HPDE6-E6E7 (cell line): Measurements from ENCODE around the gene ST6GALNAC3.

ENCODE experiments used
- DNase-seq: peaks from one replicate; pipeline ENCODE4 v3.0.0; 2011; ENCODE audit warnings: missing footprints; ENCODE audit errors: extremely low spot score

ST6GALNAC3 gene

DNA sequence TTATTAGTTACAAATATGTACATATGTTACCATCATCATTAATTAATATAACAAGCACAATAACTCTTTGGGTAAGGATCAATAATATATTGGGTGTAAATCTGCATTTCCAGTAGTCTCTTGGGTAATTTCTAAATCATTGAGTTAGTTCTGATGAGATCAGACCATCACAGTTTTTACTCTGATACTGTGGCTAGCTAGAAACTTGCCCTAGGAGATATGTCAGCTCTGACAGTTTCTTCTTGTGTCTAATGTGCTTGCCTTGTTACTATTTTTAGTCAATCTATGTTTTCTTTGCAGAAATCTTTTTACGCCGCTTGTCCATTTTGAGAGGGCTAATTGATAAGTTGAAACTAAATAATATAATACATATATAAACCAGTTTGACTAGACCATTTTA, 507.2 kb downstream of the ST6GALNAC3 start:
- DNase-seq: no peak

DNA sequence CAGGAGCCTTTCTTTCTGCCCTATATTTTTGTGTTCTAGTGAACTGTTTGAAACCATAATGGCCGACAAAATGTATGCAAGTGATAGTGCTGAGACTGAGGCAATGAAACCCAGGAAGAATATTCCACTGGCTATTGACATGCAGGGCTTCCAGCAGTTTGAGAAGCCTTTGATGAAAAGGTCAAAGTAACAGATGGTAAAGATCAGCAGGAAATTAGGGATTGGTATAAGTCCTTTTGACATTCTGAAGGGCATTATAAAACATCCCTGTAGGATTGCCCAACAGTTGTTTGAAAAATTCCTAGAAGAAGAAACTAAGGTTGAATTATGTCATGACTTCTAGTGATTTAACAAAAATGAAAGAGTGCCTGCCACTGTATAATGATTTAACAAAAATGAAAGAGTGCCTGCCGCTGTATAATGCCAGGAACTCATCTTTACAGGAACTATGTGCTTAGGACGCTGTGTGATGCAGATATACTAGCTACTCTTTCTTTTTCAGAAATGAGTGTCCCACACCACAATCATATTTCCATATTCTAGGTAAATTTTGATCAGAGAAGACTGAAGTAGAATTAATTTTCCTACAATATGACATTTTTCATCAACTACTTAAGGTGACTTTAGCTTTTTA, 508.8 kb downstream of the ST6GALNAC3 start:
- no peak for DNase-seq

DNA sequence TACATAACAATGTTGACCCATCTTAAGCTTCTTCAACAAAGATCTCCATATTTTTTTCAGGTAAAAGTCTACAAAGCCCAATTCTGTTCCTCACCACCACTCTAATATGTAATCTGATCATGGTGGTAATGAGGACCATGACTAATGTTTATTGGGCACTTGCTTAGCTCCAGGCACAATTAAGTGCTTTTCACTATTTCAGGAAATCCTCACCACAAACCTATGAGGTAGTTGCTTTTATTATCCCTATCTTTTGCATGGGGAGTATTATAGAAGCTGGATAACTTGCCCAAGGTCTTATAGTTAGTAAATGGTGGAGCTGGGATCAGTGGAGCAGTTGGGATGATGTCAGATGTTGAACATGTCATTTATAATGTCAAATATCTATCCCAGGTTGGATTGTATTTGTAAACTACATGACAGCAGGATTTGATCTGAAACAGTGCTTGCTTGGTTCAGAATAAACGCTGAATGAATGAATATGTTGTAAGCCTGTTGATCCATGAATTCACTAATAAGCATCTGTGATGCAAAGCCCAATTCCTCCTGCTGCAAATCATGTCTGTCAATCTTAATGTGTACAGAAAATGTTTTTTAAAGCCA, 509.4 kb downstream of the ST6GALNAC3 start:
- no peak for DNase-seq

DNA sequence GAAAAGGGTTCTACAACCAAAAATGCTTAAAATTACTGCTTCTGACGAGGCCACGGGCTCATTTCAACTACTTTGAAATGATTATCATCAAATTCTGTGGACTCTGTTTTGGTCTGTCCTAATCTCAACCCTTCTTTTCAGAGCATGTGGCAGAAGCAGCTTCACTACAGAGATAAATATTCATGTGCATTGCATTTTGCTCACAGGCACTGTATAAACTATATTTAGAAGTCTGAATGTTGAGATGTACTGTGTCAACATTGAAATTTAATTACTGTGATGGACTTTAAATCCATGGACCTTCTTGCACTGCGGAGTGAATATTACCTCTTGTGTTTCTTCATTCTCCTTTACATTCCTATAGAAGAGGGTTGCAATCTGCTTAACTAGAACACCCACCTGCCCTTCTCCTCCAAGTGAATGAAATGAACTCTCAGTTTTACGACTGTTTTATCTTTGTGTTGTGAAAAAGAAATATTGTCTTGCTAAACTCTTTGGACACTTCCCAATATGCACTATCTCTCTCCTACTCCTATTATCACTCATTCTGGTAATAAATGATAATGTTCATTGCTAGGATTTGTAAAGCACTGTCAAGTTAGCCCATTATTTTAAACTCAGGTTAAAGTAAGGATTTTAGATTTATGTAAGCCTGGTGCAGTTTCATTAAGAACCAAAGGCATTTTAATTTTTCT, 511.6 kb downstream of the ST6GALNAC3 start:
- no peak for DNase-seq

DNA sequence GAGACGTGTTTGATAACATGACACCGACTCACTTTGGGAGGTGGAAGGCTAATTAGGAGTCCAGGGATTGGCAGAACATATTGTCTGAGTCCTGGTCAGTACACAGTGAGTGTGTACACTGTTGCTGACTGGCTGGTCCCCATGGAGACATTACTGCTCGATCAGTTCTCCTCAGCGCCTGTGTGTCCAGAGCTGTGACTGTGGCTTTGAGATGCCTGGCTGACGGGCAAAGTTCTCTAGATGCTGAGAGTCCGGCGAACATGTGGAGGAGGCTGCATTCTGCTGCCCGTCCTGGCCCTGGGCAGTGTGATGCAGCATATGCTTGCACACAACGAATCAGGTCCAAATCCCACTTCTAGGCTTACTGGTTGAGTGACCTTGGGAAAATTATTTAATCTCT, 512.7 kb downstream of the ST6GALNAC3 start:
- no peak for DNase-seq

DNA sequence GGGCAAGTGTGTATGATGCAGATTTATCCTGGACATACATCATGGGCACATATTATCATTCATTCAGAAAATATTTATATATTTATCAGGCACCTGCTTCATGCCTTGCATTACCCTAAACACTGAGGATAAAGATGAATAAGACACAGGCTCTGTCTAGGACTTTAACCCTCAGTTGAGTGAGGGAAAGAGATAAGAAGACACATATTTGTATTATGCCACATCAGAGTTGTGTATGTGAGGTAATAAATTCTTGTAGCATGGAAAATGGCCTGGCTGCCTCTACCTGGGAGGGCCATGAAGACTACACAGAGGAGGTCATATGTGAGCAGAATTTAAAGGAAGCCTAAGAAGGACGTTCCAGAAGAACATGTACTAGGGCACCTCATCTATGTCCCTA, 516.9 kb downstream of the ST6GALNAC3 start:
- no peak for DNase-seq

DNA sequence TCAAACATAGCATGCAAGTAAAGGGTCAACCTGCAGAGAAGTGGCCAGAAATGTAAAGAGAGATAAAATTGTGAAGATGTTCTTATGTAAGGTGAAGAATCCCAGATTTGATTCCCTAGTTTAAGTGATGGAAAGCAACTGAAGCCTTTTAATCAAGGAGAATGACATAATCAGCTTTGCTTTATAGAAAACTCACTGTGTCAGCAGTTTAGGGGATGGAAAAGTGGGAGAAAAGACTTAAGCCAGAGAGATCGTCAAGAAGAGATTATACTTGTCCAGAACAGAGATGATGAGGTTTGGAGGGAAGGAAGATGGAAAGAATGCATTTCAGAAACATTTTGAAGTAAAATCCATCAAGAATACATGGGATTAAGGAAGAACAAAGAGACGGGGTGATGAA, 517.4 kb downstream of the ST6GALNAC3 start:
- DNase-seq: no peak

DNA sequence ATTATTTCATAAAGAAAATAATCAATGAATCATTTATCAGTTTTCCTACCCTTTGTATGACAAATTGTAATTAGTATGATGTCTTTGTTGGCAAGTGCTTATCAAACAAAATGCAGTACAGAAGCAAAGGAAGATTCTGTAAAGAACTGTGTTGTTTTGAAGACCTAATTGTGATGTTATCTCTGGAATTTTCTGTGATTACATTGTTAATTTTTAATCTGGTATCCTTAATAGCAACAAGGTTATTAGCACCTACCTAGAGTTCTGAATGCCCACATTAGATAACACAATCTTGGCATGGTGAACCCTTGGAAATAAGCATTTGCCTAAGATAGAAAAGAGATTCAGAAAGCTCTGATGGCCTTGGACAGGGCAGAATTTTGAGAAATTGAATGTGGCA, 518.6 kb downstream of the ST6GALNAC3 start:
- DNase-seq: no peak

DNA sequence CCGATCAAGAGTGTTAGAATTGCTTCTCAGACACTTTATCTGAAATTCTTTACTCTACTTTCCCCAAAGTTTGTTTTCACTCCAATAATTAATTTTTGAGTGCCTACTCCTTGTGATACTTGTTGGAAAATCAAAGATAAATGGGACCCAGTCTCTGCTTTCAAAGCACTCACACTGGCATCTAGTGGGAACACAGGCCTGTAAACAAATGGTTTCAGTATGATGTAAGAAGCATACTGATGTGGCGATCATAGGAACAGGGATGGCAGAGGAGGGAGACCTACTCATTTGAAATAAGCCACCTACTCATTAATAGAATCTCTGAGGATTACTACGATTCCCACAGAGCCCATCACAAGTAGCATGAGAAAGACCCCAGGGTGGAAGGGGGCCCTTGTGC, 519.1 kb downstream of the ST6GALNAC3 start:
- DNase-seq: no peak

DNA sequence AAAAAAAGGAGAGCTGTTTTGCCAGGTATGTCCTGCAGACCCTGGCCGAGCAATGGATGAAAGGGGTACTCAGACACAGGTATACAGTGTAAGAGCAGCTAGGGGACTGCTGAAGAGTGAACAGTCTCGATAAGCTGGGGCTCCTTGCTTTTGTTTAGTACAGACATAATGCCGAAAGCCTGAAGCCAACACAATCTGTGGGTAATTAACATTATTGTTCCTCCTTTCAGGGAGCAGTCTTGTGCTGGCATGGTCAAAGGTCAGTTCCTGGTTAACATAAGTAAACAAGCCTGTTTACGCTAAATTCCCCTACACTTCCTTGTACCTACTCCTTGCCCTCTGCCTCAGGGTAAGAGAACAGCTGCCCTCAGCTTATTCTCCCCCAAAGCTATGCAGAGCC, 520.5 kb downstream of the ST6GALNAC3 start:
- no peak for DNase-seq

DNA sequence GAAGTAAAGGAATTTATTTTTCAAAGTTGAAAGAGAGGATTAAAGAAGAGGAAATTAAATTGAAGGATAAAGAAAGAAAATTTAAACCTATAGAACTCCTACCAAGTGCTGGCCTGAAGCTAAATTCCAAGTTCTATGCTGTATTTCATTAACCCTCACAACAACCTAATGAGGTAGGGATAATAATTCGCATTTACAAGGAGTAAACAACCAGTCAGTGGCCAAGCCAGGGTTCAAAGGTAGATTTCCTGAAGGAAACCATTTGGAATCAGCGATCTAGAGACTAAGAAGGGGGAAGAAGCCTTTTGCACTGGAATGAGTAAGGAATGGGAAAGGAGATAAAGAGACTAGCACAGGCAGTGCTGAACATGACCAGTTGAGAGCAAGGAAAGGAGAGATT, 526.9 kb downstream of the ST6GALNAC3 start:
- no peak for DNase-seq

DNA sequence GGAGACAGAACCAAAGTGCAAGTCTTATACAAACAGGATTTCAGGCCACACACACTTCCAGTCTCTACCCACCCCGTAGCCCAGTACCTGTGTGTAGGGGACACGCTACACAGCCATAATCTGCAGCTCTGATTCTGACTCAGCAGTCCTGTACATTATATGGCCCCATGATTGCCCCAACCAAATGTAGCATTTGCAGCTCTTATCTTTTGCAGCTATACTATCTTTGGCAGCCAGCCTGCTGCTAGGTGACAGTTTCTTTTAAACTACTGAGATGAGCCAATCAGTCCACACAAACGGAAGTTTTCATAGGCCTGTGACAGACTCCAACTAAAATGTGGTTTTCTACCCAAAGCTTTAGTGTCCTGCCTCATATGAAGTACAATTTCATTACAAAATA, 533.2 kb downstream of the ST6GALNAC3 start:
- no peak for DNase-seq

DNA sequence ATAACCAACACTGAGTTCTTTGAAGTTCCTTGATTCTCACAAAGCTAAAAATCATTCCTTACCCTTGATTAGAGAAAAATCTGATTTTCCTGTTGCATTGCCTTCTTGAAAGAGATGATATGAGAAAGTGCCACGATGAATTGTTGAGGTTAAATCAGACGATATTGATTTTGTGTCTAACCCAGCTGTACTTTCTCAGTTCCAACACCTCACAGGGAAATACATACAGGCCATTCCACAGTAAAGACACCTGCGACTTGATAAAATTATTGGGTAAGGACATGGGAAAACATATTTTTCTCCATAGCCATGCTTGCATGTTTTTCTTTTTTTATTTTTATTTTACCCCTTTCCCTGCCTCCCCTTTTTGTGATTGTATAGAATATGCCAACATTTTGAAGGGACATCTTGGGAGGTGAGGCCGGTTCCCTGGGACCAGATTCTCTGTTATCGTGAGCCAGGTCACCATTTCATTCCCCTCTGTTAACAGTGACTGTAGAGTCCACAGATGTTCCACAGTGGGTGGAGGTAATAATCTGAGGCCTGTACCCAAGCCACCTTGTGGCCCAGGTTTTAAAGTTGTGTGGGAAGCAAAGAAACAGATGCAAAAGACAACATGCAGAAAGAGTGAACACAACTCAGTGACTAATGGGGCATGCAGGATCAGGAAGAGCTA, 537.4 kb downstream of the ST6GALNAC3 start:
- DNase-seq: no peak

DNA sequence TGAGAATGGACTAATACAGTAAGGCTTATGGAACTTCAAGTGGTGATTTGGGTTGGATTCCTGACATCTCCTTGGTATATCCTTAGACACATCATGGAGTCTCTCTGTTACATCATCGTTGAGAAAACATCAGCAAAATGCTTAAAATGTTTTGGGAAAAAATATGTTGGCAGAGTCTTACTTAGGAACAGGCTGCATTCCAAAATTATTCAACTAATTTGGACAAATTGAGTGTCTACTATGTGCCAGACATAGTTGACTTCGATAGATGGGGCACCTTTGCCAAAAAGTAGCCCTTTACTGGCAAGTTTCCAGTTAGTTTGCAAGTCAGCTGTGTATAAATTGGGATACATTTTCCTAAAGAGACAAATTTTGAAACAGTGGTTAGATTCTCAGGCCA, 539.3 kb downstream of the ST6GALNAC3 start:
- no peak for DNase-seq

DNA sequence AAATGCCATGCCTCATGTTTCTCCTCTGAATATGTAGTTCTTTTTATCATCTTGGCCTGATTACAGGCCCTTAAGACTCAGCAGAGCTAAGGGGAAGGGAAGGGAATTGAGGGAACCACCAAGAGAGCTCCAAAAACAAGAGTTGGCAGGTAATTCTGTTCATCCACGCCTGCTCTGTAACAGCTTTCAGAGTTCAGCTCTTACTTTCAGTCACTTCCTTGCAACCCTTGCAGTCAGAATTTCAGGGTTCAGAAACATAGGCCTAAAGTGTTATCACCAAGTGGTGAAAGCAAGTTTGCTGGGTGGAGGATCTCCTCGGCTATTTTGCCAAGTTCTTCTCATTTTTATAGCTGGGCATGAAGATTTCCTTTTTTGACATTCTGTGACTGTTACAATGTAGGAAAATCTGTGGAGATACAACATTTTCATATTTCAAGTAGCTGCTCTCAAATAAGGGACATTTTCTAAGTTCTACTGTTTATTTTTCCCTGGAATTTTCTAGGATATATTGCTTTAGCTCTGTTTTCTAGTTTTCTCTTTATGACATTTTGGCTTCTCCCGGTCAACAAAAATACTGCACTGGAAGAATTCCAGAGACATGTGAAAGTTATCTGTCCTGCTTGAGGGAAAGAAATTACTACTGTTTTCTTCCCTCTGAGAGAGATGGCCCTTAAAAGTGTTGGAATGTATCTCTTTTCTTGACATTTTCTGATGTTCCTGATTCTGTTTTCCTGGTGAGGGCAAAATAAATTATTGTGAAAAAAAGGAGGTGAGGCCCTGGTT, 540.9 kb downstream of the ST6GALNAC3 start:
- no peak for DNase-seq

DNA sequence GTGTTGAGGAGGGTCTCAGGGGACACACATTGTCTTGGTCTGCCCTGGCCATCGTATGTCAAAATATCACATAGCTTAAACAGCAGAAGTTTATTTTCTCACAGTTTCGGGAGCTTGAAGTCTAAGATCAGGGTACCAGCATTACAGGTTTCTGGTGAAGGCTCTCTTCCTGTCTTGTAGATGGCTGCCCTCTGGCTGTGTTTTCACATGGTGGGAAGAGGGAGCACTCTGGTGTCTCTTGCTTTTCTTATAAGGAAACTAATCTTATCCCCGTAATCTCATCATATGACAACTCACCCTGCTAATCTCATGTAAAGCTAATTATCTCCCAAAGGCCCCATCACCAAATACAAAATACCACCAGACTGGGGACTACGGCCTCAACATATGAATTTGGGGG, 545.8 kb downstream of the ST6GALNAC3 start:
- DNase-seq: no peak

DNA sequence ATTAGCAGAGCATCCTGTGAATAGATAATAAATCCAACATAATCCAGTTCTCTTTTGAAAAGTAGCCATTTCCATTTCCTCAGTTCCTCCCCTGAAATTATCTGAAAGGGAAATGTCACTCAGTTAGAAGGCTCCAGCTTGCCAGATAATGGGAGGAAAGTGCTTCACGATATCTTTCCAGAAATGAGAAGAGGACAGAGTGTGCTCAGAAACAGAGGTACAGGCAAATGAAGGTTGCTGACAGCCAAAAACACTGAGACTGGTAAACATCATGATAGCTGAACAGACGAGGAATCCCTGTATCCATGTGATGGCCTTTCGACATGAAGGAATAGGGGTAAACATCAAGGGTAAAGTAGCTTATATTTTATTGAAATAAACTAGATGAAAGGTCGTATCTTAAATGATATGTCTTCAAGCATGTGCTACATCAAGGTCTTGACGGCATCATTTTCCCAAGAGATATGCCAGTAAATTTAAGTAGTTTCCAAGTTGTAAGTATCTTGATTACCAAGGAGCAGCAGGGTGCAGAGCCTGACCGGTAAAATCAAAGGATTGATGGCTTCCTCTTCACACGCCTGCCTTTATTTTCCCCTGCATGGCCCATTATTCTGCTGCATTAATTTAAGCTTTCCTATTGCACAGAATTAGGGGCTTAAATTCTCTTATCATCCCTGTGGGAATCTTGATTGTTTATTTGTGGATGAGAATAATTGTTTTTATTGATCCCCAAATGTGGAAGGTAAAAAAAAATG, 548.4 kb downstream of the ST6GALNAC3 start:
- no peak for DNase-seq

DNA sequence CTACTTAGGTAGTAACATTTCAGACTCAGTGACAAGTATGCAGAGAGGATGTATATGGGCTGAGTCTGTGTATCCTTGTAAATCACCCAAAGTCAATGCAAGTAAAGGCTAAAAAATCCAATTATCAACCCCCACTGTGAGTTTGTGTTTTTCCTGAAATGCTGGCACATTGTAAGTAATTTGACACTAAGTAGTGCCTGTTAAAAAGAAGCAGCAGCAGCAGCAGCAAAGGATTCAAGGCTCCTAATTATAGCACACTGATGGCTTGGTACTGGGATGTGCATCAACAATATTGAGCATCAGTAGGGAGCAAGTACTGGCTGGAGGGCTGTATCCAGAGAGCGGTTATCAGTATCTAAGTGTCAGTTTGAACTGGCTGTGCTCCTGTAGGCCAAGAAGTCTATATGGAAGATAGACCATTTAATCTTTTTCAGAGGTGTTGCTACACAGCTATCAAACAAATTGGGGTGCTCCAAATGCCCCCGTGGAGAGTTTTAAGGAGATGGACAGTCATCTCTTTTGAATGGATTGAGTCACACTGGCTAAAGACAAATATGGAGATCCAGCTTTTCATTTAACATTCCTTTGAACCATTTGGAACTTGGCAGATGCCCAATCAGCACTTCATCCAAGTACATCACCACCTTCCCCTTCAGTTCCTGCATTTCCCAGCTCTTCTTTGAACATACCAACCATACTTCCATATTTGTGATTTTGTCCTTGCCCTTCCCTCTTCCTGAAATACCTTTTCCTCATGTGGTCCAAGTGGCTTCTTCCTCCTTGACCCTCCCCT, 551.5 kb downstream of the ST6GALNAC3 start:
- no peak for DNase-seq

DNA sequence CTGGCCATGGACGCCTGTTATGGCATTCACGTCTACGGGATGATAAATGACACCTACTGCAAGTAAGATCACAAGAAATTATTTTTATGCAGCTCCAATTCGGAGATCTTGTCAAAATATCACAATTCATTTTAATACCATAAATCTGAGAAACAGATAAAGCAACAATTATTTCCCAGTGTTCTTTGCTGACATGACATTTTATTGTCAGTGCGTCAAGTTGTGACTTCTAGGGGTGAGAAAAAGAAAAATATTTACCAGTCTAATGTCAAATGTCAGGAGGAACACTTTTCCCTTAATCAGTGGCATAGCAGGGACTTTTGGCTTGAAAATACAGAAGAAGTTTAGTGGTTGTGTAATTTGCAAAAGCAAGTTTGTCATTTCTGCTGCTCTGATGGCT, 553.0 kb downstream of the ST6GALNAC3 start:
- no peak for DNase-seq

DNA sequence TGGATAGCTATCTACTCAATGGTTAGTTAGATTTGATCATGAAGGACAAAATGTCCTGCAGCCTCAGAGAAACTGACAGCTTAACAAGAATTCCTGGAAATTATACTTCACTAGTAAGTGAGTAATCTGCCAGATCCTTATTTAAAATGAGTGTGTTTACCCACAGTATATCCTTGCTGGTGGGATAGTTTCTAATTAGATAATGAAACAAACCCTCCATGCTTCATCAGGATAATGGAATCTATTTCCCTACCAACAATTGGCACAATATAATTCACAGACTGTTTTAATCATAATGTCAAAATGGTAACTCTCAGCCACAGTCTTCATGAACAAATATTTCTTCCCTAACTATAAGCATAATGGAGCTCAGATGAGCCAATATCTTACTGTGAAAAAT, 553.4 kb downstream of the ST6GALNAC3 start:
- DNase-seq: no peak
